ENCODE data around the gene DENND4C.
"Not testable (repeated sequence)": the region's sequence is repeated elsewhere in the genome, so short reads cannot be mapped to it uniquely, and the experiment has no call there.

The DENND4C gene

DNA sequence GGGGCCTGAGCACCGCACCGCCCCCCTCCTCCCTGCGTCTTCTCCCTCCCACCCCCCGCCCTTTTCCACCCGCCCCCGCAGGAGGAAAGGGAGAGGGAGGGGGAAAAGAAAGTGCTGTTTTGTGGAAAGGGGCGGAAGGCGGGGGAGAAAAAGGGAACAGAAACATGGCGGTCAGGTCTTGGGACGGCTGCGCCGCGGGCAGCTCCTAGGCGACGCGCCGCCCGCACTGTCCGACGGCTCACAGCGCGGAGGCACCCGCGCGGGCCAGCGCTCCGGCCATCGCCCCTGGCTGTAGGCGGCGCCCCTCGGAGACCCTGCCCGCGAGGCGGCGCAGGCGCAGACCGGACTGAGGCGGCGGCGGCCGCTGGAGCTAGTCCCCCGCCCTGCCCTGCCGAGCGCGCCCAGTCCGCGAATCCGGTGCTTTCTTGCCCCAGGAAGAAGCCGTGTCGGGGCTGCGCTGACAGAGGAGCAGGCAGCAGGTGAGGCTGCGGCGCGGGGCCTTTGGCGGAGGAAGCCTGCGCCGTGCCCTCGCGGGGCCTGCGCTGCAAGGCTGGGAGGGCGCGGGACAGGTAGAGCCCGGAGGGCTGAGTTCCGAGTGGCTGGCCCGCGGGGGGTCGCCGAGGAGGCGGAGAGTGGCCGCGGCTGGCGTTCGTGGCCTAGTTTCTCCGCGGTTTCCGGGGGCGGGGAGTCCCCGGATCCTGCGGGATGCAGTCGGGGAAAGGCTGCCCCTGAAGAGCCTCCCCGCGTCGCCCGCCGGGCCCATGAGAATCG lies at the start of gene DENND4C:
Gene DENND4C, plus strand, starts transcription at position 339 of the 771 bp plus-strand sequence. CDS start 45,482 bp downstream, outside the sequence.
- in situ Hi-C loops (cut with MboI; ENCODE audit: low sequenced_read_pairs), result no loop called here

DNA sequence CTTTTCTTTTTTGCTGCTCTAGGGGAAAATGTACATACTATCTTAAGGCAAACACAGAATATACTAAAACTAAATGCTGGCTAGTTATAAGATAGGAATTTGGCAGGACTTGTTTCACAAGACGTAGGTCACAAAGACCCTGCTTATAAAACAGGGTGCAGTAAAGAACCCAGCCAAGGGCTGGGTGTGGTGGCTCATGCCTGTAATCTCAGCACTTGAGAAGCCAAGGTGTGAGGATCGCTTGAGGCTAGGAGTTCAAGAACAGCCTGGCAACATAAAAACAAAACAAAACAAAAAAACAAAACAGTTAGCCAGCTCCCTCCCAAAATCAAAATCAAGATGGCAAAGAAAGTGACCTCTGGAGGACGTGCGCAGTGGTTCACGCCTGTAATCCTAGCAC lies 49.5 kb upstream of the DENND4C start:
- in situ Hi-C loops (cut with MboI; ENCODE audit: low sequenced_read_pairs), result no loop called here

DNA sequence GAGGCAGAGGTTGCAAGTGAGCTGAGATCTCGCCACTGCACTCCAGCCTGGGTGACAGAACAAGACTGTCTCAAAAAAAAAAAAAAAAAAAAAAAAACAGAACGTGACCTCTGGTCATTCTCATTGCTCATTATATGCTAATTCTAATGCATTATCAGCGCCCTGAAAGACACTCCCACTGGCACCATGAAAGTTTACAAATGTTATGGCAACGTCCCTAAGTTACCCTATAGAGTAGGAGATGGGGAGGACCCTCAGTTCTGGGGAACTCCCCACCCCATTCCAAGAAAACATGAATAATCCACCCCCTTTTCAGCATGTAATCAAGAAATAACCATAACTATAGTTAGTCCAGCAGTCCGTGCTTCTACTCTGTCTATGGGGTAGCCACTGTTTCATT lies 48.9 kb upstream of the DENND4C start:
- in situ Hi-C loops (cut with MboI; ENCODE audit: low sequenced_read_pairs), result no loop called here

DNA sequence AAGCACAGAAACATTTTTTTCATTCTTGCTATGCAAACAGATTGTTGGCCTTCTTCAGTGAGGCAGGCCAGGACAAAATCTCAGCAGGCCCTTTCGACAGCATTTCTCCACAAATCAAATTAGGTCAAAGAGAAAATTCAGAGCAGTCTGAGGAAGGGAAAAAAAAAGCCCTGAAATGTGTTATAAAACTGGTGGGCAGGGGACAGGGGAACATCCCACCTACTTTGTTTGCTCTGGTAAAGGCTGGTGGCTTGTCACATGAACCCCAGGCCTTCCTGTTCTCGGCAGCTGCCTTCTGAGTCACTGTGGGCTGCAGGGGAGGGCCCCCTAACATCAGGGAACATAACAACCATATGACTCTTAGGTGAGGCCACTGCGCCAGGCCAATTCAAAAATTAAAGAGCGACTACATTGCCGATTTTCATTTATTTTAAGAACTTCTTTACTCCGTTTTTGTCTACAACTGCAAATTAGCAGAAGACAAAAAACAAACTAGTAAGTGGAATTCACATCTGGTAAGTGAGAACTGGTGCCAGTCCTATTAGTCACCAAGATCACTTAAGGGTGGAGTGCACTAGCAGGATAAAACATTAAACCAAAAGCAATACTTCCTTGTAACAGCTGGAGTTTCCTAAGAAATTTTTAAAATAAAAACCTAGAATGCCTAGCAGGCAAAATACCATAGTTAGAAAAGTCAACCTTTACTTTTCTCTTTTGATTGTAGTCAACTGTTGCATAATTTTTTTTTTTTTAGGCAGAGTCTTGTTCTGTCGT lies 46.2 kb upstream of the DENND4C start:
- in situ Hi-C loops (cut with MboI; ENCODE audit: low sequenced_read_pairs), result no loop called here

DNA sequence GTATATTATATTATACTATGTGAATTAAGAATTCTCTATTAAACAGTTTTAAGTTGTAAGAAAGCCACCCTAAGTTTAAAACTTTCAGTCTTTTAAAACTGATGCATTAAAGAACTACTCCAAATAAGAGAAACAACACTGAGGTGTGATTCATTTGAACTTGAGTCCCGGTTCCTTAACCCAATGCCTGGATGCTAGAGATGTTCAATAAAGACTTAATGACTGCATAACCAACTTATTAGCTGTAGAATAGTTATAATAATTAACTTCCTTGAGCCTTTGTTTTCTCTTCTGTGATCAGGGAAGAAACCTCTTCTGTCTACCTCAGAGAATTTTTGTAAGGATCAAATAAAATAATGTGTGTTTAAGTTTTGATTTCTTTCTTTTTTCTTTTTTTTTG lies 45.3 kb upstream of the DENND4C start:
- in situ Hi-C loops (cut with MboI; ENCODE audit: low sequenced_read_pairs), result no loop called here

DNA sequence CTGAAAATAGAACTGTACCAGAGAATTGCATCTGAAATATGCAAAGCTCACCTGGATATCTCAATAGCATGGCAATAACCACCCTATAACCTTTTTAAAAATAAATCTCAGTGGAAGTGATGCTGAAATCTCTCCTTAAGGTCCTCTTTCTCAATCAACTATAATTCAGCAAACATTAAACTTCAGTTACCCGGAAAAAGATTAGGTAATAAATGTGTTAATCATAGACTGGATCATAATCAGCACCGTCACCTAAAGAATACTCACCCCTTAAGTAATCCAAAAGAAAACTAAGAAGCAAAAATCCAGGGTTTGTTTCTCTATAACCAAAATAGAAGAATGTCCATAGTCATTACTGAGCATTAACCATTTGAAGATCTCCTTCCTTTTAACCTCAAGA lies 44.3 kb upstream of the DENND4C start:
- in situ Hi-C loops (cut with MboI; ENCODE audit: low sequenced_read_pairs), result no loop called here

DNA sequence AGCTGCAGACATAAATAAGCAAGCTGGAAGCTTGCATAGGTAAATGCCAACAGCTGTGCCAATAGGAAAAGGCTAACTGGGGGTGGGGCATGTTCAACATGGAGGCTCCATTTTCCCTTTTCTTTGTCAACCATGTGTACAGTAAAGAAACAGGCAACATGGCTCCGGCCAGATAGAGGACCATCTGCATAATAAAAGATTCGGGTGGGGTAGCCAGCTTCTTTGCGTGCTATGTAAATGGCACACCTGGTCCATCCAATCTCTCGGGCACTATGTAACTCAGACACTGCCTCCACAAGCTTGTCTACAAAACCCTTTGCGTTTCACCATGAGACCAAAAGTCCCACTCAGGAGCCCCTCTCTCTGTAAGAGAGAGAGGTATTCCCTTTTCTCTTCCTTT lies 41.7 kb upstream of the DENND4C start:
- in situ Hi-C loops (cut with MboI; ENCODE audit: low sequenced_read_pairs), result no loop called here

DNA sequence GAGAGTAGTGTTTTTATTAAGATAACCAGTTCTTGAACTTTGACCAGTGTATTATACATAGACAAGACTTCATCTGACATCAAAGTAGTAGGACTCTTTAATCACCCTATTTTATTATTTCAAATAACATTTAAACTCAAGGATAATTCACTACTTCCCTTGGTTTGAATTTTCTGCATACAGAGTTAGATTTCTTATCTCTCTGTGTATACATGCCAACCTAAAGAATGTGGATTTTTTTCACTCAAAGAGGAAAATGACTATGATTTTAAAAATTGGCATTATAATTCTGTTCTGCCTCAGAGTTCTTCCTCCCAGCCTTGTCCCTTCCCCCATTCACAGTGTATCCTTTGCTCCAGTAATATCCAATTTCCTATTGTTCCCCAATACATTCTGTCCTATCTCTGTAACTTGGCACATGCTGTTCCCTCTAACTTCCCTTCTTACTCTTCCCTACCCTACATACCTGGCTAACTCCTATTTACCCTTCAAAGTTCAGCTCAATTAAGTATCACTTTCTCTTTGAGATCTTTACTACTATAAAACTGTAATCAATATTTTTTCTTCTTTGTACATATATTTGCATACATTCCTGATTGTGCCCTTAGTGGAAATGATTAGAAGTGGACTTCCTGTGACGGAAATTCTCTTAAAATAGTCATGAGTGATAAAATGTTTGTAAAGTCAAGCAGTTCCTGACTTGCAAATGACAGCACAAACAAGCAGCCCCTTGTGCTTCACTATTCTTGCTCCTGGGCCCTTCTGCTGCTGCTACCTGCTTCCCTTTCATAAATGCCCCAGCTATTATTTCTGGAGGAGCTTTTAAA lies 38.1 kb upstream of the DENND4C start:
- in situ Hi-C loops (cut with MboI; ENCODE audit: low sequenced_read_pairs), result no loop called here

DNA sequence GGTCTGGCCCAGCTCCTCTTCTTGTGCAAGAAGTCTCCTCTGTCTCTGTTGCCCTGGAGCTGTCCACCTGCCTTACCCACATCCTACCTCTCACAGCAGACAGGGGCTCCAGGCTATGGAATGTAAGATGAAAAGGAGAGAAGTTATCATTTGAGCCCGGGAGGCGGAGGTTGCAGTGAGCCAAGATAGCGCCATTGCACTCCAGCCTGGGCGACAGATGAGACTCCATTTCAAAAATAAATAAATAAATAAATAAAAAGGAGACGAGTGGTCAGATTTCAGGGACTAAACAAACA lies 37.5 kb upstream of the DENND4C start:
- in situ Hi-C loops (cut with MboI; ENCODE audit: low sequenced_read_pairs), result no loop called here

DNA sequence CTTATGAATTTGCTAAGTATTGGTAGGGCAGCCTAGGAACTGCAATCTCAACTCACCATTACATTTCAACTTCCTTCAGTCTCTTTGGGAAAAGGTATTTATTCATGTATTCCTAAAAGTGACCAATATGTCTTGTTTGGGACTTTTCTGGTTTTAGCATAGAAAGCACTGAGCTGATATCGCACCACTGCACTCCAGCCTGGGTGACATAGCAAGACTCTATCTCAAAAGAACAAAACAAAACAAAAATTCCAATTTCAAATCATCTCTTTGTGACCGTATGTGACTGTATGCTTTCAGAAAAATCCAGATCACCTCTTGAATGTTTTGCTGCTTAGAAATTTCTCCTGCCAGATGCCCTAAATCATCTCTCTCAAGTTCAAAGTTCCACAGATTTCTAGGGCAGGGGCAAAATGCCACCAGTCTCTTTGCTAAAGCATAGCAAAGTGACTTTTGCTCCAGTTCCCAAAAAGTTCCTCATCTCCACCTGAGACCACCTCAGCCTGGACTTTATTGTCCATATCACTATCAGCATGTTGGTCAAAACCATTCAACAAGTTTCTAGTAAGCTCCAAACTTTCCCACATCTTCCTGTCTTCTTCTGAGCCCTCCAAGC lies 37.0 kb upstream of the DENND4C start:
- in situ Hi-C loops (cut with MboI; ENCODE audit: low sequenced_read_pairs), result not testable (repeated sequence)

DNA sequence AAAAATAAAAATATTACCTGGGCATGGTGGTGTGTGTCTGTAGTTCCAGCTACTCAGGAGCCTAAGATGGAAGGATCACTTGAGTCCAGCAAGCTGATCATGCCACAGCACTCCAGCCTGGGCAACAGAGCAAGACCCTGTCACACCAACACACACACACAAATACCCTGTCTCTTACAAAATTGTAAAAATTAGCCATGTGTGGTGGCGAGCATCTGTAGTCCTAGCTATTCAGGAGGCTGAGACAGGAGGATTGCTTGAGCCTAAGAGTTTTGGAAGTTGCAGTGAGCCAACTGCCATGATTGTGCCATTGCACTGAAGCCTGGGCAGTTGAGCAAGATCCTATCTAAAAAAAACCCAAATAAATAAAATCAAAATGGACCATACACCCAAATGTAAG lies 32.1 kb upstream of the DENND4C start:
- in situ Hi-C loops (cut with MboI; ENCODE audit: low sequenced_read_pairs), result no loop called here

DNA sequence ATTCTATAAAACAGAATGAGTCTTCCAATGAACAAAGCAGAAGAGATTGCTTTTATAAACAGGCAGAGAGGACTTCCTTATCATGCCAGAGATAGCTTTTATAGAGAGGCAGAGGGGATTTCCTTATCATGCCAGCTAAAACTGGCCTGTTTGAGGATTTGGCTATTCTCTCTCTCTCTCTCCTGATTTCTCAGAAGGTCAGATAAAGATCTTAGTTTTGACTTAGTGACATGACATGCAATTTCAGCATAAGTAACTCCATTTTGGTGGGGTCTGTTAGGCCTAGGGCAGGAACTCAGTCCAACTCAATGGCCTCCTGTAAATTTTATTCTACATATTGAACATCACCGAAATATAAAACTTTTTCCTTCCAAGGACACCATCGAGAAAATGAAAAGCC lies 31.5 kb upstream of the DENND4C start:
- in situ Hi-C loops (cut with MboI; ENCODE audit: low sequenced_read_pairs), result no loop called here

DNA sequence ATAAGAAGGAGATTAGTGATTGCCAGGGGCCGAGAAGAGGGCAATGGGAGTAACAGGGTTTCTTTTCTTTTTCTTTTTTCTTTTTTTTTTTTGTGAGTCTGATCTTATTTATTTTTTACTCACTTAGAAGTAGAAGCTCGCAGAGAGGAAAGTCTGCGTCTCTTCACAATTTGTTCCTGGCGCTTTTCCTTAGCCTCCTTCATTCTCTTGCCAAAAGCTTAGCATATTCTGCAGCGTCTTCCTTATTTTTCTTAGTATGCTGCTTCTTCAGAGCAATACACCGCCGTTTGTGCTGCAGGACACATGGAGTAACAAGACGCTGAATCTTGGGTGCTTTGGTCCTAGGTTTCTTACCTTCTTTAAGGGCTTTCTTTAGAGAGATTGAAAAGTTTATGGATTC lies 30.3 kb upstream of the DENND4C start:
- in situ Hi-C loops (cut with MboI; ENCODE audit: low sequenced_read_pairs), result no loop called here

DNA sequence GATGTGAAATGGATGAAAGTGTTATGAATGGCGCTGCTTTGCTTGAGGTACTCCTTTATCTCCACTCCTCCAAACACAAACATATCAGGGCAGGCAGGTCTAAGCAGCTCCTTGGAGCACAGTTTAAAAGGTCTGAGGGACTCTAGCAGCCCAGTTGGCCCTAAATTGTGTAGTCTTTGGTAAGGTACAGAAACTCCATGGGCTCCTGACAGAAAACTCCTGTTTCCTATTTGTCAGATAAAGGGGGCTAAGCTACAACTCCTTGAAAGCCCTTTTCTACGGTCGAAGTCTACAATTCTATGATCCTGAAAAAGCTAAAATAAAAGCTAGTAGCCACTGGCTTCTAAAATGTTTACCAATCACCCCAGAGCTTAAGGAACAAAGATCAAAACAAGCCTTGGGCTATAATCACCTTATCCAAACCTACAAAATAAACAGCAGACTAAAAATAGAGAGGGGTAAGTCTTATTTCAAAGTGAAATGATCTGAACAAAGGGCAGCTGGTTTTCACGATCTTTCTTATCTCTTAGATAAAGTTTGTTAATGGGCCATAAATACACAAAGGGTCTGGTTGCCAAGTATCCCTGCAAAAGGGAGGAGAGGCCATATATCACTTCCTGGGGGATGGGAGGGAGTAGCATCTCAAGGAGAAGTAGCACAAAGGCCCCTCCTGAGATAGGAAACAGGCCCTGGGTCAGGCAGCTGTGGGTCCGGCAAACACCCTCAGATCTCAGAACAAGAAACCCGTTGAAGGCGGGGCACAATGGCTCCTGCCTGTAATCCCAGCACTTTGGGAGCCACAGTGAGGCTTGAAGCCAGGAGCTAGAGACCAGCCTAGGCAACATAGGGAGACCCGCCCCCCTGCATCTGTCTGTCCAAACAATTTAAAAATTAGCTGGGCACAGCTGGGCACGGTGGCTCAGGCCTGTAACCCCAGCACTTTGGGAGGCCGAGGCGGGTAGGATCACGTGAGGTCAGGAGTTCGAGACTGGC lies 28.3 kb upstream of the DENND4C start:
- in situ Hi-C loops (cut with MboI; ENCODE audit: low sequenced_read_pairs), result no loop called here

DNA sequence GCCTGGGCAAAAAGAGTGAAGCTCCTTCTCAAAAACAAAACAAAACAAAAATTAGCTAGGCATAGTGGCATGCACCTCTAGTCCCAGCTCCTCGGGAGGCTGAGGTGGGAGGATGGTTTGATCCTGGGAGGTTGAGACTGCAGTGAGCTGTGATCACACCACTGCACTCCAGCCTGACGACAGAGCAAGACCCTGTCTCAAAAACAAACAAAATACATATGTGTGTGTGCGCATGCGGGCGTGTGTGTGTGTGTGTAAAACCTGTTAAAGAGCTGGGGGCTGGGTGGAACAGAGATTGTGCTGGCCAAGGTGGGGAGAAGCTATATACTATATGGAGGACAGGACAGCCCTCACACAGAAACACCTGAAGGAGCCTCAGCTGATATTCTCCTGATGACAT lies 27.4 kb upstream of the DENND4C start:
- in situ Hi-C loops (cut with MboI; ENCODE audit: low sequenced_read_pairs), result no loop called here

DNA sequence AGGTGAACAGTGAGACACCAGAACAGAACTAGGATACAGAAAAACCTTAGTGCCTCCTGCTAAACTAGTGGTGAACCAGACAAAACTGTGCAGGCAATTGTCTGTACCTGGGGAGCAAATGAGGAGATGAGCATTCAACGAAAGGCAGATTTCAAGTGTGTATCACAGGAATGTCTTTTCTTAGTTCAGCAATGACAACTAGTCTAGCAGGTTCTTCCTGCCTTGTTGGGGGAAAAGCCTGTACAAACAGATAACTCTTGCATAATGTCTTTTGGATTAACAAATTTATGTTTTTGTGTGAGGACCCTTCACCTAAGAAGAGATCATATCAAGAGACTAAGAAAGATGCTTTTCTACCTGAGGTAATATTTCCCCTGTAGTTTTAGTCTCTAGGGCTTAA lies 21.8 kb upstream of the DENND4C start:
- in situ Hi-C loops (cut with MboI; ENCODE audit: low sequenced_read_pairs), result no loop called here

DNA sequence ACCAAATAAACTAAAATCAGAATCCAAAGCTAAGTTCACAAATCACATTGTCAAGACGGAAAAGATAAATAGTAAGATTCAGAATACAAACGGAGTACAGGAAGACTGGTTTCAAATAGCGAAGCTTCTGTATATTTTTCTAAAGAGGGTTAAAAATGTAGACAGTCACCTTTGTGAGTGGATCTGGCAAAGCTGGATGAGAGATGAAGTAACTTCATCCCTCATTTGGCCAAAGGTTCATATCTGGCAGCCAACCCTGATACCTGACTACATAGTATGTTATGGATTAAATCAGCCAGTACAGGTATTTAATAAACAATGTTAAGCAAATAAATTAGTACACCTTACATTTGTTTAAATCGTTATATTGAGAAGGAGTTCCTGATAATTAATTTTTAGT lies 21.3 kb upstream of the DENND4C start:
- in situ Hi-C loops (cut with MboI; ENCODE audit: low sequenced_read_pairs), result no loop called here

DNA sequence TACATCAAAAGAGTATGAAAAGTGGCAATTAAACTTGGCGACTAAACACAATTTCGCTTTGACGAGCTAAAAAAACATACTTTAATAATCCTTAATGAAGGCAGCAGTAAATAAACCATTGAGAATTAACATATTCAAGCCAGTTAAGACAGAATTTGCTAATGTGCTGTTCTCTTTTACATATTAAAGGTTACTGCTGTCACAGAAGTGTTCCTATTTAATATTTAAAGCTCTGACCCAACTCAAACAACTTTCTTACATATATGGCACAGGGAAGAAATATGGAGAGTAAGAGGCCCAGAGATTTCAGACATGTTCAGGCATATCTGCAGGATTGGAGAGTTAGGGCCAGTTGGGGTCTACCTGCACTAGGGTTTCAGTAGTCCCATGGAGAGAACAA lies 16.7 kb upstream of the DENND4C start:
- in situ Hi-C loops (cut with MboI; ENCODE audit: low sequenced_read_pairs), result no loop called here

DNA sequence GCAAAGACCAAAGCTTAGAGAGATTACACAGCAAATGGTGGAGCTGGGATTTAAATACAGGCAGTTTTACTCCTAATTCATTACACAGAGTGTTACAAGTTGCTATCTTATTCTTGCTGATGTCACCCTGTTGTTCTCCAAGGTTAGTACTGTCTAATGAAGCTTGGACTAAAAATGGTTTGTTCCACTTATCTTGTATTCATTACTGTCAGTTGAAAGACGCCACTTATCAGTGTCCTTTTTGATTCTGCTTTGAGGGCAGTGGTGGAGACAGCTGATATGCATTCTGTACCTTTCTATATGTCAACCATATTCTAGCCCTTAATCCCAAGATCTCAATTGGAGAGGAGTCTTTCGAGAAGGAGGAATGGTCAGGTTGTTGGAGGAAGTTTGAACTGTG lies 14.0 kb upstream of the DENND4C start:
- in situ Hi-C loops (cut with MboI; ENCODE audit: low sequenced_read_pairs), result no loop called here

DNA sequence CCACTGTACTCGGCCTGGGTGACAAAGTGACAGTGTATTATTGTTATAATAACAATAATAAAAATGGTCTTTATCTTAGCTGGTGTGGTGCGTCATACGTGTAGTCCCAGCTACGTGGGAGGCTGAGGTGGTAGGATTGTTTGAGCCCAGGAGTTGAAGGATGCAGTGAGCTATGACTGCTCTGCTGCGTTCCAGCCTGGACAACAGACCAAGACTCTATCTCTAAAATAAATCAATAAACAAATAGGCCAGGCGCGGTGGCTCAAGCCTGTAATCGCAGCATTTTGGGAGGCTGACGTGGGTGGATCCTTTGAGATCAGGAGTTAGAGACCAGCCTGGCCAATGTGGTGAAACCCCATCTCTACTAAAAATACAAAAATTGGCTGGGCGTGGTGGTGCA lies 9.2 kb upstream of the DENND4C start:
- in situ Hi-C loops (cut with MboI; ENCODE audit: low sequenced_read_pairs), result no loop called here

Measured in hTERT RPE-1 (cell line).